SK-N-SH treated with all-trans-retinoic acid at 6 μM for 48 hours (cell line): ENCODE data around the gene ATP5MC2.

ENCODE experiments used
- ATAC-seq: fragments of 200-7000 bp; cut with Tn5 transposase; 3 replicates; pipeline ENCODE4 v1.9.1; 2020; ENCODE audit warnings: mild to moderate bottlenecking, moderate library complexity
- ARNTL ChIP-seq: fragments of 450-650 bp; formaldehyde crosslinking; IDR thresholded peaks from 2 replicates; pipeline ENCODE4 v1.5.0; 2020; ENCODE audit warnings: low read depth, mild to moderate bottlenecking, moderate library complexity, borderline replicate concordance
- BACH2 ChIP-seq: fragments of 250-450 bp; sonication (Bioruptor Pico); IDR thresholded peaks from 2 replicates; pipeline ENCODE4 v1.9.0; 2021; ENCODE audit warnings: mild to moderate bottlenecking, borderline replicate concordance
- CSDC2 ChIP-seq: fragments of 250-450 bp; sonication (Bioruptor Pico); IDR thresholded peaks from 2 replicates; pipeline ENCODE4 v1.5.0; 2020; ENCODE audit warnings: mild to moderate bottlenecking, moderate library complexity
- GLIS3 ChIP-seq: fragments of 250-450 bp; sonication (Bioruptor Pico); IDR thresholded peaks from 2 replicates; pipeline ENCODE4 v1.5.0; 2020; ENCODE audit warnings: mild to moderate bottlenecking, moderate library complexity
- ISL1 ChIP-seq: fragments of 250-450 bp; sonication (Bioruptor Pico); IDR thresholded peaks from 2 replicates; pipeline ENCODE4 v2.1.2; 2022; ENCODE audit warnings: mild to moderate bottlenecking, moderate library complexity
- OSR1 ChIP-seq: fragments of 250-450 bp; sonication (Bioruptor Pico); IDR thresholded peaks from 2 replicates; pipeline ENCODE4 v1.8.0; 2022; ENCODE audit warnings: moderate library complexity, mild to moderate bottlenecking, inconsistent platforms
- PATZ1 ChIP-seq: fragments of 250-450 bp; sonication (Bioruptor Pico); IDR thresholded peaks from 2 replicates; pipeline ENCODE4 v1.8.0; 2020; ENCODE audit warnings: mild to moderate bottlenecking, moderate library complexity, borderline replicate concordance
- PPARA ChIP-seq: fragments of 250-450 bp; sonication (Bioruptor Pico); IDR thresholded peaks from 2 replicates; pipeline ENCODE4 v1.5.0; 2020; ENCODE audit warnings: mild to moderate bottlenecking, borderline replicate concordance
- SNAI2 ChIP-seq: fragments of 250-450 bp; sonication (Bioruptor Pico); IDR thresholded peaks from 2 replicates; pipeline ENCODE4 v1.5.0; 2020; ENCODE audit warnings: mild to moderate bottlenecking, moderate library complexity
- TCF4 ChIP-seq: fragments of 250-450 bp; sonication (Bioruptor Pico); IDR thresholded peaks from 2 replicates; pipeline ENCODE4 v1.8.0; 2021; ENCODE audit warnings: mild to moderate bottlenecking, moderate library complexity, borderline replicate concordance
- TOX ChIP-seq: fragments of 250-450 bp; sonication (Bioruptor Pico); IDR thresholded peaks from 2 replicates; pipeline ENCODE4 v1.8.0; 2021; ENCODE audit warnings: mild to moderate bottlenecking, moderate library complexity, borderline replicate concordance
- ZC3H10 ChIP-seq: fragments of 250-450 bp; sonication (Bioruptor Pico); IDR thresholded peaks from 2 replicates; pipeline ENCODE4 v1.5.1; 2021; ENCODE audit warnings: mild to moderate bottlenecking, moderate library complexity
- ZFP3 ChIP-seq: fragments of 250-450 bp; sonication (Bioruptor Pico); IDR thresholded peaks from 2 replicates; pipeline ENCODE4 v1.5.0; 2020; ENCODE audit warnings: mild to moderate bottlenecking, moderate library complexity
- ZFP30 ChIP-seq: fragments of 450-650 bp; formaldehyde crosslinking; IDR thresholded peaks from 2 replicates; pipeline ENCODE4 v1.5.0; 2022; ENCODE audit warnings: mild to moderate bottlenecking, moderate library complexity
- ZNF565 ChIP-seq: fragments of 450-650 bp; formaldehyde crosslinking; conservative IDR thresholded peaks from 2 replicates; pipeline ENCODE4 v1.5.0; 2020; ENCODE audit warnings: low read depth, mild to moderate bottlenecking, moderate library complexity
- ZNF70 ChIP-seq: fragments of 450-650 bp; formaldehyde crosslinking; IDR thresholded peaks from 2 replicates; pipeline ENCODE4 v1.5.0; 2020; ENCODE audit warnings: mild to moderate bottlenecking, moderate library complexity
- ZNF8 ChIP-seq: fragments of 450-650 bp; formaldehyde crosslinking; IDR thresholded peaks from 2 replicates; pipeline ENCODE4 v1.5.0; 2020; ENCODE audit warnings: mild to moderate bottlenecking, moderate library complexity
- TF ChIP-seq, protein P1 (sequence below): fragments of 250-450 bp; sonication (Bioruptor Pico); IDR thresholded peaks from 2 replicates; pipeline ENCODE4 v1.8.0; 2021; ENCODE audit warnings: low read depth, mild to moderate bottlenecking, moderate library complexity, borderline replicate concordance
- TF ChIP-seq, protein P2 (sequence below): fragments of 250-450 bp; sonication (Bioruptor Pico); IDR thresholded peaks from 2 replicates; pipeline ENCODE4 v1.5.1; 2021; ENCODE audit warnings: mild to moderate bottlenecking, moderate library complexity
- TF ChIP-seq, protein P3 (sequence below): fragments of 250-450 bp; sonication (Bioruptor Pico); IDR thresholded peaks from 2 replicates; pipeline ENCODE4 v1.5.1; 2020; ENCODE audit warnings: low read depth, mild to moderate bottlenecking, moderate library complexity

ATP5MC2 gene

DNA sequence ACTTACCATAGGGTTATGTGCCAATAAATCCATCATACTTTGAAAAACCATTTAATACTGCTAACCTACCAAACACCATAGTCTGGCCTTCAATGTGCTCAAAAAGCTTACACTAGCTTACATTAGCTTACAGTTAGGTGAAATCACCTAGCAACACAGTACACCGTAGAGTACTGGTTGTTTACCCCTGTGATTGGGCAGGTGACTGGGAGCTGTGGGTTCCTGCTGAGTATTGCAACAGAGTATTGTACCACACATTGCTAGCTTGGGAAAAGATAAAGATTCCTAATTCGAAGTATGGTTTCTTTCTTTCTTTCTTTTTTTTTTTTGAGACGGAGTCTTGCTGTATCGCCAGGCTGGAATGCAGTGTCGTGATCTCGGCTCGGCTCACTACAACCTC, 5.6 kb downstream of the ATP5MC2 start:
- no peak for ATAC-seq
- TF ChIP-seq ZFP30 (CRISPR knock-in tag) (no peak), TOX (no peak), ZNF565 (CRISPR knock-in tag) (no peak), BACH2 (no peak), TCF4 (CRISPR knock-in tag) (no peak)
- TF ChIP-seq, protein P1, sequence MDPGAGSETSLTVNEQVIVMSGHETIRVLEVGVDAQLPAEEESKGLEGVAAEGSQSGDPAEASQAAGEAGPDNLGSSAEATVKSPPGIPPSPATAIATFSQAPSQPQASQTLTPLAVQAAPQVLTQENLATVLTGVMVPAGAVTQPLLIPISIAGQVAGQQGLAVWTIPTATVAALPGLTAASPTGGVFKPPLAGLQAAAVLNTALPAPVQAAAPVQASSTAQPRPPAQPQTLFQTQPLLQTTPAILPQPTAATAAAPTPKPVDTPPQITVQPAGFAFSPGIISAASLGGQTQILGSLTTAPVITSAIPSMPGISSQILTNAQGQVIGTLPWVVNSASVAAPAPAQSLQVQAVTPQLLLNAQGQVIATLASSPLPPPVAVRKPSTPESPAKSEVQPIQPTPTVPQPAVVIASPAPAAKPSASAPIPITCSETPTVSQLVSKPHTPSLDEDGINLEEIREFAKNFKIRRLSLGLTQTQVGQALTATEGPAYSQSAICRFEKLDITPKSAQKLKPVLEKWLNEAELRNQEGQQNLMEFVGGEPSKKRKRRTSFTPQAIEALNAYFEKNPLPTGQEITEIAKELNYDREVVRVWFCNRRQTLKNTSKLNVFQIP (CRISPR knock-in tag) = no peak
- TF ChIP-seq, protein P2, sequence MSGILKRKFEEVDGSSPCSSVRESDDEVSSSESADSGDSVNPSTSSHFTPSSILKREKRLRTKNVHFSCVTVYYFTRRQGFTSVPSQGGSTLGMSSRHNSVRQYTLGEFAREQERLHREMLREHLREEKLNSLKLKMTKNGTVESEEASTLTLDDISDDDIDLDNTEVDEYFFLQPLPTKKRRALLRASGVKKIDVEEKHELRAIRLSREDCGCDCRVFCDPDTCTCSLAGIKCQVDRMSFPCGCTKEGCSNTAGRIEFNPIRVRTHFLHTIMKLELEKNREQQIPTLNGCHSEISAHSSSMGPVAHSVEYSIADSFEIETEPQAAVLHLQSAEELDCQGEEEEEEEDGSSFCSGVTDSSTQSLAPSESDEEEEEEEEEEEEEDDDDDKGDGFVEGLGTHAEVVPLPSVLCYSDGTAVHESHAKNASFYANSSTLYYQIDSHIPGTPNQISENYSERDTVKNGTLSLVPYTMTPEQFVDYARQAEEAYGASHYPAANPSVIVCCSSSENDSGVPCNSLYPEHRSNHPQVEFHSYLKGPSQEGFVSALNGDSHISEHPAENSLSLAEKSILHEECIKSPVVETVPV (CRISPR knock-in tag) = no peak

- no peak for TF ChIP-seq TOX
- no peak for TF ChIP-seq PPARA (CRISPR knock-in tag)
- TF ChIP-seq, protein P3, sequence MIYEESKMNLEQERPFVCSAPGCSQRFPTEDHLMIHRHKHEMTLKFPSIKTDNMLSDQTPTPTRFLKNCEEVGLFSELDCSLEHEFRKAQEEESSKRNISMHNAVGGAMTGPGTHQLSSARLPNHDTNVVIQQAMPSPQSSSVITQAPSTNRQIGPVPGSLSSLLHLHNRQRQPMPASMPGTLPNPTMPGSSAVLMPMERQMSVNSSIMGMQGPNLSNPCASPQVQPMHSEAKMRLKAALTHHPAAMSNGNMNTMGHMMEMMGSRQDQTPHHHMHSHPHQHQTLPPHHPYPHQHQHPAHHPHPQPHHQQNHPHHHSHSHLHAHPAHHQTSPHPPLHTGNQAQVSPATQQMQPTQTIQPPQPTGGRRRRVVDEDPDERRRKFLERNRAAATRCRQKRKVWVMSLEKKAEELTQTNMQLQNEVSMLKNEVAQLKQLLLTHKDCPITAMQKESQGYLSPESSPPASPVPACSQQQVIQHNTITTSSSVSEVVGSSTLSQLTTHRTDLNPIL (CRISPR knock-in tag) = no peak
- TF ChIP-seq ZNF70 = no peak
- no peak for TF ChIP-seq ZC3H10
- TF ChIP-seq ISL1 (CRISPR knock-in tag) = no peak
- TF ChIP-seq, protein P2 (CRISPR knock-in tag) = no peak
- ATAC-seq = no peak
Observed at GRCh38 chr12:53667080-53667479, 8.8 kb downstream of the ATP5MC2 start.

DNA sequence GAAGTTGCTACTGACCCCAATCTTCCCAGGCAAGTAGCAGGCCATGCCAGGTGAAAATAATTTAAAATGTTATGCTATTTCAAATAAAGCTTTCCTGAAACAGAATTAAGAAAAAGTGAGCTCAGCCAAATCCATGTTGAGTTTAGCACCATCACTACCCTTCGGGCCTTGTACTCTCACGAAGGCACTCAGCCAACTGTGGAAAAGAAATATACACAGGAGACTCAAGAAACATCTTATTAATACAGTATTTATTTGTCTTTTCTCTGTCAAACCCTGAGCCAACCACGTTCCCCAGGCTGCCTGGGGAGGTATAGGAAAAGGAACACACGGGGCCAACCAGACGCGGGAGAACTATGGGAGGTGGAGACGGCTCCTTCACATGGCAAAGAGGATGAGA, 10.9 kb downstream of the ATP5MC2 start:
- TF ChIP-seq SNAI2 (CRISPR knock-in tag) (no peak), ZNF70 (no peak), ARNTL (CRISPR knock-in tag) (no peak), ISL1 (CRISPR knock-in tag) (no peak), BACH2 (no peak), PATZ1 (no peak), PPARA (CRISPR knock-in tag) (no peak)
- TF ChIP-seq, protein P2 (CRISPR knock-in tag) = no peak
- TF ChIP-seq, all 23 proteins: peak for 0
- ATAC-seq = no peak

DNA sequence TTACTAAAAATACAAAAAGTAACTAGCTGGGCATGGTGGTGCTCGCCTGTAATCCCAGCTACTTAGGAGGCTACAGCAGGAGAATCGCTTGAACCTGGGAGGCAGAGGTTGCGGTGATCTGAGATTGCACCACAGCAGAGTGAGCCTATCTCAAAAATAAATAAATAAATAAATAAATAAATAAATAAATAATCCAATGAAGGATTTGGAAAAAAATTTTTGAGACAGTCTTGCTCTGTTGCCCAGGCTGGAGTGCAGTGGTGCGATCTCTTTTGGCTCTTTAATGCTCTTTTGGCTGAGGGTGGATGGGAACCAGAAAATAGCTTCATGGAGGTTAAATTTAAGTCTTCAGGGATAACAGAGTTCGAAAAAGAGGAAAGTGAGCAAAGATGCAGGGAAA, 11.7 kb downstream of the ATP5MC2 start:
- TF ChIP-seq, protein P3 (CRISPR knock-in tag) = no peak
- TF ChIP-seq ISL1 (CRISPR knock-in tag) (no peak), PPARA (CRISPR knock-in tag) (no peak), ZNF70 (no peak), OSR1 (CRISPR knock-in tag) (no peak), GLIS3 (CRISPR knock-in tag) (no peak), ZNF565 (CRISPR knock-in tag) (no peak), ZFP3 (no peak), TCF4 (CRISPR knock-in tag) (no peak), CSDC2 (CRISPR knock-in tag) (no peak), ARNTL (CRISPR knock-in tag) (no peak), PATZ1 (no peak), ZNF8 (no peak)
- no peak for ATAC-seq
